DMS 273 treated with DMSO at 0.1 percent for 48 hours (cell line): ENCODE measurements around the gene NACC2.
"Not testable (repeated sequence)": the region's sequence is repeated elsewhere in the genome, so short reads cannot be mapped to it uniquely, and the experiment has no call there.

Source experiments
- DNase-seq: peaks from one replicate; lab custom pipeline; 2025; lab: John Stamatoyannopoulos, UW

The NACC2 gene

GRCh38 chr9:136080716-136081112 is 14.4 kb downstream of the NACC2 start:
- no peak for DNase-seq

- DNase-seq, result no peak
Observed at GRCh38 chr9:136079916-136080246, 15.2 kb downstream of the NACC2 start.

DNA sequence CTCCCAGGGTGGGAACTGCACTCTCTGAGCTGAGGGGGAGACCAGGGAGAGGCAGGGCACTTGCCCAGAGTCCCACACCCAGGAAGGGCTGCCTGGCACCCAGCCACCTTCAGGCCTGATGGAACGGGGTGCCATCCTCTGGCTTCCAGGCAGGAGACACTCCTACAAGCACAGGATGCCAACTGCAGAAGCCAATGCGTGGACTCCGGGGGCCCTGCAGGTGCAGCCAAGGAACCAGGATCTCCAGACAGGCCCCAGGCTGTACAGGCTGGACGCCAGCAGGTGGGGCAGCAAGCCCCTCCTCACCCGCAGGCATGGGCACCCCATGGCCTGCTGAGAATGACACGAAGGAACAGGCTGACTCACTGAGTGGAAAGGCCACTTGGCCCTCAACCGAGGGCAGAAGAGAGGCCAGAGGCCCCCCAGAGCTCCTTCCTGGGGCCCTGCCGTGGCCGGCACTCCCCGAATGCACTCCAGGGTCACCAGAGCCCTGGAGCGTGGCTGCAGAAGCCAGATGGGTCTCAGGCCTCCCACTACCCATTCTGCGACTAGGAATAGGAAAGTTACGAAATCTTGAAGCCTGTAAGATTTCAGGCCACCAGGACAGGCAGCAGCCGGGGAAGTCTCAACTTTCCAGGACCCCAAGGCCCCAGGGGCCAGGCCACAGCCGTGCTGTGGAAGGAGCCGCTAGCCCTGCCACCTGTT is 15.7 kb downstream of the NACC2 start:
- no peak for DNase-seq

GRCh38 chr9:136078498-136079011 is 16.5 kb downstream of the NACC2 start:
- no peak for DNase-seq

DNA sequence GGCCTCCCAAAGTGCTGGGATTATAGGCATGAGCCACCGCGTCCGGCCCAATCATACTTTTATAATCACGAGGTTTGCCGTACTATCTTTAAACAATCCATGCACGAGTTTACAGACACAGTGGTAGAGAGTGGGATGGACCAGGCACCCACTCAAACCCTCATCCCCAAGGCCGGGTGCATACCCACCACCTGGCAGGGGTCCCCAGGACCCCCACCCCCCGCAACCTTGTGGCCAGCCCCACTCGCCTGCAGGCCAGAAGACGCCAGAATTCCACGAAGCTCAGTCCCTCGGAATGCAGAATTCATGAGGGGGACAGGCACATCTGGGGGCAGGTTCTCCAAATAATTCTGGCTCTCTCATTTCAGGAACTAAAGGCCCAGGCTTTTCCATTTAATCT is 17.1 kb downstream of the NACC2 start:
- no peak for DNase-seq

- DNase-seq, result no peak
Observed at GRCh38 chr9:136077491-136077890, 17.6 kb downstream of the NACC2 start.

DNA sequence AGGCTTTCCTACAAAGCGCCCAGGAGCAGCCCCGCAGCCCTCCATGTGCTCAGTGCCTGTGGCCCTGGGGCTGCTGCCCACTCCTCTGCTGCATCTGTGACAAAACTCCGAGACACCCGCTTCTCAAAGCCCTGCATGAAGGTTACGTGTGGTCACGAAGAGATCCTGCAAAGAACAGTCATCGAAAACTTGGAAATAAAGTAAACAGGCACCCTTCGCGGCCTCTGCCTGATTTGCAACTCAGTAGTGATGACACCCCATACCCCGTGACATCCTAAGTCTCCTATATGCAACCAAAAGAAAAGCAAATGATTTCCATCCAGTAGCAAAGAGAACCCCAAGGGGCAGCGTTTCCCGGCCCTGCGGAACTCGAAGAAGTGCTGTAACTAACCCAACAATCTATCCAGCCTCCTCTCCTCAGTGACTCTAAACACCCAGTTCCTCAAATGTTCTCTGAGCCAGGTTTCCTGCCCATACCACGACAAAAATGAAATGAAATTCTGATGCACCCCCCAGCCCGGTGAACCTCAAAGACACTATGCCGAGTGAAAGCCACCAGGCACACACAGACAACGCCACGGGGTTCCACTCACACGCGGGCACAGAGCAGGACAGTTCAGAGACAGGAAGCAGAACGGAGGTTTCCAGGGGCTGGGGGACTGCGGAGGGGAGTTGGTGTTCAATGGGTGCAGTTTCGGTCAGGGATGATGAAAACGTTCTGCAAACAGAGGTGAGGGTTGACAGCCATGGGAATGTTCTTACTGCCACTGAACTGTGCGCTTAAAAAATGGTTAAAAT is 19.0 kb downstream of the NACC2 start:
- no peak for DNase-seq

DNA sequence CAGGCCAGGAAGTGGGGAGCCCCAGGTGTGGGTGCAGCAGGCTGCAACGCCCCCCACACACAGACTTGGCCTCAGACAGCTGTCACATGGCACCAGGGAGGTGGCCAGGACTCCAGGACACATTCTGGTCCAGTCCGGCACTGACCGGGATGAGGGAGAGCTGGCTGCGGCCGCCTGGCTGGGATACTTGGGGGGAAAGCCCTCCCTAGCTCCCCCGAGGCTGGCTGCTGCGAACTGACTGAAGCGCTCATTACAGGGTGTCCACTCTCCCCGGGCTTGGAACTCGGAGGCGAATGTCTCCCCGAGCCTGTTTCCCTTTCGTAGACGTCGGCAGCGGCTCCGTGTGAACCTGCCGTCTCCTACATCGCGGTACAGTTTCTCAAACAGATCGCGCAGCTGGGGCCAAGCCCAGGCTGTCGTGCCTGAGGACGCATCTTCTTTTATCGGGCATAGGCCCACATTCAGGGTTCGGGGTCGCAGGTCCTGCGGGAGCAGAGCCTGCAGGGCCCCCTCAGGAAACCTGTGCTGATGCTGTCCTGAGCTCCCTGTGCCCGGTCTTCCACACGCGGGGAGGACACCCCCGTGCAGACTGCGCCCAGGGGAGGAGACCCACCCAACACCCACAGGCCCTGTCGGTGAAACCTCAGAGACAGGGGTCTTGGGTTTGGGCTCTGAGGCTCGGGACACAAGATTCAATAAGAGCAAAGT is 19.8 kb downstream of the NACC2 start:
- DNase-seq, result no peak

GRCh38 chr9:136074706-136075105 is 20.4 kb downstream of the NACC2 start:
- DNase-seq, result no peak

GRCh38 chr9:136062657-136063439 is 32.2 kb downstream of the NACC2 start:
- DNase-seq, result no peak

DNA sequence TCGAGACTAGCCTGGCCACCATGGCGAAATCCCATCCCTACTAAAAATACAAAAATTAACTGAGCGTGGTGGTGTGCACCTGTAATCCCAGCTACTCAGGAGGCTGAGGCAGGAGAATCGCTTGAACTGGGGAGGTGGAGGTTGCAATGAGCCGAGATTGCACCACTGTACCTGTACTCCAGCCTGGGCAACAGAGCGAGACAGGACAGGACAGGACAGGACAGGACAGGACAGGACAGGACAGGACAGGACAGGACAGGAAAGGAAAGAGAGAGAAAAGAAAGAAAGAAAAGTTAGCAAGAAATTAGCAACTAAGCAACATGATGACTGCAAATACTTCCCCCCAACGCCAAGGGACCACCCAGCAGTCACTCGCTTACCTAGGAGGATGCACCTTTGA is 33.2 kb downstream of the NACC2 start:
- not testable (repeated sequence) for DNase-seq

GRCh38 chr9:136061405-136061804 is 33.7 kb downstream of the NACC2 start:
- DNase-seq, result no peak

DNA sequence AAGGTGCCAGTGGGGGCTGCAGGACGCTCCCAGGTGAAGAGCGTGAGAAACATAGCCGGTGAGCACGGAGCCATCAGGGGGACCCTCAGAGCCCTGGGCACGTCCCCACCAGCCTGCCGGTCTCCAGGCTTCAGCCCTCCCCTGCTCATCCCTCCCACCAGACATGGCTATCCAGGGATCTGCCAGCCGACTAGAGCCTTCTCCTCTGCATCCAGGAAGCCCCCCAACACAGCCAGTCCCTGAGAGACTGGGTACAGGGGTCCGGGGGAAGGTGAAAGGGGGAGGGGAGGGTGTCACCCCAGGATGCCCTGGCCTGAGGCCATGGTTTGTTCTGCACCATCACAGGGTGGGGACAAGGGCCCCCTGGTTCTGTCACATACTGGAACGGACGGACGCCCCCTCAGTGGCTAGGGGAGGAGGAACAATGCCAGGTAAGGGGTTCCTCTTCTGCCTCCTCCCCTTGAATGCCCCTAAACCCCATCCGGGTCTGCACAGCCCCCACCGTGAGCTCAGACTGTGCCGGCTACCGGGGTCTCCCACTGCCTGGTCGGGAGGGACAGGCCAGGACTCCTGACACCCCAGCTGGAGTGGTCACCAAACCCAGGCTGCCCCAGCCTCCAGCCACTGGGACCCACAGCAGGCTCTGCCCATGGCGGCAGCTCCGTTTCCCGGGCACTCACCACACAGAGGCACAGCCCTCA is 34.3 kb downstream of the NACC2 start:
- DNase-seq, result no peak

DNA sequence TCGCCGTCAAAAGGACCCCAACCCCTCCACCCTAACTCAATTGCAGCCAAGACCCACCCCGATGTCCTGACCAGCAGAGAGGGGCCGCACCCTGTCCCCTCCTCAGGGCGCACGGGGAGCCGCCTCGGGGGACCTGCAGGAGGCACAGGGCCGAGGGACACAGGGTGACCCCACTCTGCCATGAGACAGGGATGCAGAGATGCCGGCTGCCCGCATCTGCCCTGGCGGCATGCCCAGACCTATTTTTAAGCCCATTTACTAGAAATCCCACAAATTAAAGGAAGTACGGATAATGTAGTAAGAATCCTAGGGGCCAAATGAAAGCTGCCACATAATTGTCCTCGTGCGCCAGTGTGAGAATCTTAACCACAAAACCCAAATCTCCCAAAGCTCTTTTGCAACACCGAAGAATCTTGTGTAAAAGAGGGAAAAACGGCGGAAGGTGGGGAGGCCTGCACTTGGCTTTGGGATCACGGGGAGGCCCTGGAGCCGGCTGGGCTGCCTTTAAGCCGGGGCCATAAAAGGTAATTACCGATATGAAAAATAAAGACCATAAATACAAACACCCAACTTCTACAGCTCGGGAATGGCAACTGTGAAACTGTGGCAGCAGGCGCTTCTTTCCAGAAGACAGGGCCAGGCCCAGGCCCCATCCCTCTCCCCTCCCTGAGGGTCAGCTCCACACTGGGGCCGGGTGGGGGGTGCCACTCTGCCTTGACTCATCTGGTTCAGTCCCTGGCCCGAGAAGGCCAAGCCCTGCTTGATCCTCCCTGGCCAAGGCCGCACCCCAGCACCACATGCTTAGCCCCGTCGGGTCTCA is 35.0 kb downstream of the NACC2 start:
- DNase-seq, result no peak

- DNase-seq, result no peak
Observed at GRCh38 chr9:136059321-136059791, 35.7 kb downstream of the NACC2 start.

DNA sequence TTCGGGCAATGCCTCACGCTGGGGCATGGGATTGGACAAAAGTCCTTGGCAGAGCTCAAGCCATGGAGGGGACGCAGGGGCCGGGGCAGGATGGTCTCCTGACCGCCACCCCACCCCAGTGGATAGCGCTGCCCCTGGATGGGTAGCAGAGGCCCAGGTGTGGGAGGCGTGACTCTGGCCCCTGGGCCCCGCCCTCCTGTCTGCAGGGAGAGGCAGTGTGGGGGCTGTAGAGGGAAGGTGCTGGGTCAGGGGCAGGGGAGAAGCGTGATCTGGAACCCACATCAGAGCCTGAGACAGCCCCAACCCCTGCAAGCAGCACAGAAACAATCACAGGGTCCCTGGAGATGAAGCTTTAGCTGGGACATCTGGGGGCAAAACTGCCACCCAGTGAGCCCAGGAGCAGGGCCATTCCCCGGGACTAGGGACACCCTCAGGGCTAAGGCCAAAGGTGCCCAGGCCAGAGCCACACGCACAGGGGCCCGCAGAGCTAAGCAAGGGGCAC is 36.2 kb downstream of the NACC2 start:
- no peak for DNase-seq

- DNase-seq, result no peak
Observed at GRCh38 chr9:136058084-136058483, 37.0 kb downstream of the NACC2 start.

GRCh38 chr9:136057236-136058081 is 37.6 kb downstream of the NACC2 start:
- DNase-seq, result no peak

DNA sequence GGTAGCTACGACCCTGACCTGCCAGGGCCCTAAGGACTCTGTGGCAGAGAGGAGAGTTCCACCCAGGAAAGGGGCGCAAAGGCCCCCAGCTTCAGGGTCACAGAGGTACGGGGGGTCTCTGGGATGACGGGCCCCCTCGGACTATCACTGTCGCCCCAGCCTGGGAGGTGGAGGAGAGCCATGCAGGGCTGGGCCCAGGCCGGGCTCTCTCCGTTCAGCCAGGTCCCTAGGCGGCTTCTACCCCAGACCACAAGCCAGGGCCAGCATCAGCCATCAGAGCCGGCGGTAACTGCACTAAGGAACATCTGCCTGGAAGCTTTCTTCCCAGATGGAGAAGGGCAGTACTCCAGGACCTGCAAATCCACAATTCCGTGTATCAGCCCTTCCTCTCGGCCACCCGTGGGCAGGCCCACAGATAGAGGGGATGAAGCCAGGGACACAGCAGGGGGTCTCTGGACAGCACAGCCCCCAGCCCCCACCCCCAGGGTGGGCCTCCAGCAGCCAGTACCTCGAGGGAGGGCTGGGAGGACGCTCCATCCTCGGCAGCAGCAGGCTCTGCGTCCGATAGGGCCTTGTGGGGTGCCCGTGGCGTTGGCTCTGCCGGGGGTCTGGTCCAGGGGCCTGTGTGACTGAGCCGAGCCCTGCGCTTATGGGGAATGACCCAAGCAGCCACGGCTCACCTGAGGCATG is 38.4 kb downstream of the NACC2 start:
- no peak for DNase-seq
